ENCODE results near the gene ANKRD11.

DNA sequence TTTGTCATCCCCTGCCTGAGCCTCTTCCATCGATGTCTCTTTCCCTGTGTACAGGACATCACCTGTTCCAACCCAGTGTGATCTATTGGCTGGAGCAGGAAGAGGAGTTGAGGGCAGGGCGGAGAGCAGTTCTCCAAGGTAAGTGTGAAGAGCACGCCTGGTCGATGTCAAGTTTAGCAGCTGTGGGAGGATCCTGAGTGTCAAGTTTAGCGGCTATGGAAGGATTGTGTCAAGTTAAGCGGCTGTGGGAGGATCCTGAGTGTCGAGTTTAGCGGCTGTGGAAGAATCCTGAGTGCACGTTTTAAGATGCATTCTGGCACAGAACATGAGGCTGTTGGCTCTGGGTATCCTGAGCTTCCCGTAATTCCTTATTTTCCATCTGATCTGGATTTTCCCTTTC, 265.7 kb downstream of the ANKRD11 start:
- TF ChIP-seq POLR2A (IDR thresholded peaks at IDR 0.05; ENCODE audit: low read length) (no peak), GATA1 (IDR thresholded peaks at IDR 0.05; ENCODE audit: low read depth, low read length) (no peak)
